Heart right ventricle (tissue), 16 donors: Measurements from ENCODE around the gene UBP1. TPM values are rescaled to one million over a fixed set of nuclear protein-coding genes. Genes with fewer than 3 reads are reported as not detected.
A peak's percentile ranks its signal among the peaks of the same experiment; 100 is the strongest.

Experiments used
- ATAC-seq, 8 donors: fragments of 200-7000 bp; cut with Tn5 transposase; one replicate each; pipeline ENCODE4 v1.9.1; 2020; ENCODE audit warnings: mild to moderate bottlenecking in 8 of 8, moderate library complexity in 8 of 8, moderate number of reproducible peaks in 1 of 8
- DNase-seq, 2 donors: peaks; one replicate each; pipeline ENCODE4 v3.0.0-alpha.2; 2020
- H3K27ac ChIP-seq, 10 donors: fragments of 200-600 bp; sonication (generic) in 2 of 10; one replicate each; pipeline versions ENCODE4 v1.5.0 to v1.8.0; 2020 to 2022; ENCODE audit warnings: mild to moderate bottlenecking in 3 of 10
- H3K27me3 ChIP-seq, 7 donors: fragments of 200-600 bp; one replicate each; pipeline ENCODE4 v1.8.0; 2021 to 2022; ENCODE audit warnings: mild to moderate bottlenecking in 2 of 7
- H3K36me3 ChIP-seq, 9 donors: fragments of 200-600 bp; sonication (generic) in 1 of 9; one replicate each; pipeline versions ENCODE4 v1.5.0 to v1.8.0; 2020 to 2022; ENCODE audit warnings: mild to moderate bottlenecking in 2 of 9
- H3K4me1 ChIP-seq, 9 donors: fragments of 200-600 bp; sonication (generic) in 1 of 9; one replicate each; pipeline versions ENCODE4 v1.5.0 to v1.8.0; 2020 to 2022; ENCODE audit warnings: mild to moderate bottlenecking in 4 of 9
- H3K4me3 ChIP-seq, 10 donors: fragments of 200-600 bp; sonication (generic) in 2 of 10; one replicate each; pipeline versions ENCODE4 v1.5.0 to v1.8.0; 2020 to 2022; ENCODE audit warnings: mild to moderate bottlenecking in 7 of 10, moderate library complexity in 2 of 10
- H3K9me3 ChIP-seq, 11 donors: fragments of 200-600 bp in 10 of 11; sonication (generic) in 2 of 11; one replicate each; pipeline versions ENCODE4 v1.5.0 to v1.8.0; 2013 to 2022; ENCODE audit warnings: mild to moderate bottlenecking in 2 of 11, control low read depth in 1 of 11, moderate library complexity in 1 of 11
- CTCF ChIP-seq, 9 donors: fragments of 200-600 bp; sonication (generic) in 2 of 9; IDR thresholded peaks; one replicate each; pipeline versions ENCODE4 v1.5.0 to v1.8.0; 2021 to 2022; ENCODE audit warnings: antibody characterized with exemption in 9 of 9, mild to moderate bottlenecking in 5 of 9, moderate library complexity in 1 of 9
- WGBS, 2 donors: extraction: QIAGEN DNeasy Blood & Tissue Kit; methylation state at CpG; one replicate each; pipeline ENCODE4 v1.1.7; 2013; ENCODE audit warnings: inconsistent platforms in 1 of 2; 5-methylcytosine and 5-hydroxymethylcytosine counted together
- intact Hi-C, 10 donors: fragments of 100-400 bp; cut with DNase I; formaldehyde crosslinking; loops; one replicate each; pipeline versions ENCODE4 v1.11.1 to v1.14.2; 2022
- polyA plus RNA-seq, 2 donors: library from polyadenylated mRNA; stranded (reverse); fragments of 200-250 nt; gene quantifications; one replicate each; pipeline ENCODE4 v1.2.3, GENCODE V29; 2013
- total RNA-seq, 10 donors: library from RNA; stranded (reverse); fragmentation: NEBNext Ultra II Directional in 3 of 10; extraction: Animal tissue kit (Norgen Biotek cat#: 25700) in 3 of 10; gene quantifications; one replicate each; pipeline versions ENCODE4 v1.2.1 to v1.2.4, GENCODE V29; 2021 to 2023
- donor health status: Arrhythmogenic right ventricular cardiomyopathy.
- donor health status: ischemic (EF 13 %, LVEDD 7.1; RV severe dilation, severe dysfunction).
- donor health status: healthy with polysubstance abuse.
- donor health status: DM: no; HTN: yes; CAD: no.
- donor health status: DM: no; HTN: no; CAD: no.
- donor health status: ischemic (EF 25% LVEDD 6.9; RV normal size, moderate dysfunction).
- donor health status: ischemic (EF 25% LVEDD 5.7; RV mildly dilated, moderate dysfunction).
- donor health status: healthy.
- donor health status: DM: yes; HTN: yes; CAD: no.
- donor health status: Ischemic cardiomyopathy.
- donor health status: ischemic (EF 35%, LVEDD 5.7; RV mildly dilated, moderate dysfunction).
- donor health status: nonischemic (EF 11% LVEDD 7.7; RV severe dilation, severe dysfunction).
- donor health status: DM: yes; HTN: yes; CAD: no.
- donor health status: PGD.
- donor health status: ischemic (EF 29% LVEDD 5.4; RV normal size, mild dysfunction).
- donor health status: nonischemic (EF 23%, LVEDD 6.1; RV moderate dilation, normal function).

UBP1 gene
- total and polyA plus RNA-seq, 12 donors = 18.0 to 51.7 (median 40.0) TPM

- TF ChIP-seq CTCF (IDR thresholded peaks at IDR 0.05) = no peak
- Histone ChIP-seq H3K4me3 (no peak overlapping the region), H3K27ac (no peak overlapping the region), H3K36me3 (peaks cover 0 to 100% (median 36%) of the 10 kb centered on the region in 9 donors), H3K9me3 (no peaks in the 10 kb centered on the region), H3K4me1 (peaks cover 0 to 10% (median 0%) of the 10 kb centered on the region in 9 donors), H3K27me3 (no peaks in the 10 kb centered on the region)
- 93 to 94% methylated on average over 4 of the region's 4 CpGs for WGBS, 2 donors
- ATAC-seq (peak in 1 of 8 donors; percentile 25), DNase-seq (no peak)
- intact Hi-C loops = loop anchor here in 1 of 10 donors (5.0 kb wide), 1 partner anchor 117 kb away; no protein-coding TSS in a partner anchor
These were observed 50.3 kb downstream of the UBP1 start for GRCh38 chr3:33389908-33390307.

- no peaks in the 10 kb centered on the region for H3K27me3 ChIP-seq
- TF ChIP-seq CTCF (IDR thresholded peaks at IDR 0.05) = no peak
- peaks cover 0 to 100% (median 28%) of the 10 kb centered on the region in 9 donors for H3K36me3 ChIP-seq
- peaks cover 0 to 10% (median 0%) of the 10 kb centered on the region in 9 donors for H3K4me1 ChIP-seq
- intact Hi-C loops = loop anchor here in 1 of 10 donors (5.0 kb wide), 1 partner anchor 119 kb away; no protein-coding TSS in a partner anchor
- ATAC-seq (no peak), DNase-seq (no peak)
- H3K9me3 ChIP-seq = no peaks in the 10 kb centered on the region
- no peak overlapping the region for H3K27ac ChIP-seq
- no peak overlapping the region for H3K4me3 ChIP-seq
- 82% methylated on average over 7 of the region's 7 CpGs for WGBS, 2 donors
These were observed 51.7 kb downstream of the UBP1 start for GRCh38 chr3:33388374-33389100.

GRCh38 chr3:33386631-33387030 is 53.6 kb downstream of the UBP1 start:
- 77 to 82% methylated on average over 1 of the region's 1 CpG for WGBS, 2 donors

GRCh38 chr3:33385423-33385822 is 54.8 kb downstream of the UBP1 start:
- TF ChIP-seq CTCF (IDR thresholded peaks at IDR 0.05) = no peak
- Histone ChIP-seq H3K4me1 (peaks cover 0 to 7% (median 0%) of the 10 kb centered on the region in 9 donors), H3K36me3 (peaks cover 0 to 78% (median 11%) of the 10 kb centered on the region in 9 donors), H3K27me3 (no peaks in the 10 kb centered on the region), H3K4me3 (no peak overlapping the region), H3K9me3 (no peaks in the 10 kb centered on the region), H3K27ac (no peak overlapping the region)
- DNase-seq (no peak), ATAC-seq (no peak)
- WGBS, 2 donors = 68 to 75% methylated on average over 5 of the region's 5 CpGs
- intact Hi-C loops = loop anchor here in 1 of 10 donors (5.0 kb wide), 1 partner anchor 122 kb away; no protein-coding TSS in a partner anchor

More at GRCh38 chr3:33386631-33387030, 53.6 kb downstream of the UBP1 start:
- Histone ChIP-seq H3K36me3 (peaks cover 0 to 84% (median 13%) of the 10 kb centered on the region in 9 donors), H3K4me1 (peaks cover 0 to 10% (median 0%) of the 10 kb centered on the region in 9 donors), H3K4me3 (no peak overlapping the region), H3K27ac (no peak overlapping the region), H3K9me3 (no peaks in the 10 kb centered on the region), H3K27me3 (no peaks in the 10 kb centered on the region)
- TF ChIP-seq CTCF (IDR thresholded peaks at IDR 0.05) = no peak
- no peak for ATAC-seq
- intact Hi-C loops = loop anchor here in 1 of 10 donors (5.0 kb wide), 1 partner anchor 121 kb away; no protein-coding TSS in a partner anchor
- no peak for DNase-seq
